GM10248 (cell line): ENCODE measurements around the gene CSF1R.

Experiments
- CTCF ChIA-PET: fragments of 300-600 bp; sonication (Branson Sonifier 250); formaldehyde crosslinking; extraction: SDS; loops from one replicate; lab custom pipeline; 2021; ENCODE audit warnings: antibody characterized with exemption; lab: Yijun Ruan, JAX
- POLR2A ChIA-PET: fragments of 350-650 bp; sonication (Branson Sonifier 250); formaldehyde crosslinking; extraction: SDS; loops from one replicate; lab custom pipeline; 2020; ENCODE audit warnings: antibody characterized with exemption; lab: Yijun Ruan, JAX
- DNase-seq: peaks from one replicate; pipeline ENCODE4 v3.0.0; 2012; ENCODE audit errors: extremely low spot score
- TF ChIP-seq, protein P1 (sequence below): IDR thresholded peaks from 2 replicates; pipeline ENCODE4 v1.5.1; 2012; ENCODE audit warnings: mild to moderate bottlenecking, low read depth; ENCODE audit errors: extremely low read depth, missing control alignments, control extremely low read depth

The CSF1R gene

DNA sequence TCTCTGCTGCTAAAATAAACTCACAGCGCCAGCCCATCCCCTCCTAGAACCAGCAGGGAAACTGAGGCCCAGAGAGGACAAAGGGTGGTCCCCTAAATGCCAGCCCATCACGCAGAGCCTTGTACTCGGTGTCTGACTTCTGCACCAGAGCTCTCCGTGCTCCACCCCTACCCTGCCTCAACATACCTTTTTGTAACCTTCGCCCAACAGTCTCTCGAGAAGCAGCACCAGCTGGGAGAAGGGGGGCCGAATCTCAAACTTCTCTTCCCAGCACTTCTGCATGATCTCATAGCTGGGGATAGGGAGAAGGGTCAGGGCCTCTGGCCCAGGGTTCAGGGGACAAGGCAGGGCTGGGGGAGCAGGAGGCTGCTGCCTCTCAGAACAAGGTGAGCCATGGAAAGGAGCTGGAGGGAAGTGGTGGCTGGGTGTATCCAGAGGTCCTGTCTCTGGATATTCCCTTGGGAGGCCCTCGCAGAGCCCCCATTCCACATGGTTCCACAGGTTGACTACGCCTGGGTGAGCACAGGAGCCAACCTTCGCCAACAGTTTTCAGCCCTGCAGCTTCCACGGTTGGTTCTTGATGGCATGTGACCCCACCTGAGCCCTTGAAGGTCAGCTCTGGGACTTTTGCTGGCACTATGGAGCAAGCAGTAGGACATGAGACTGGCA is 32.3 kb upstream of the CSF1R start:
- TF ChIP-seq, protein P1, sequence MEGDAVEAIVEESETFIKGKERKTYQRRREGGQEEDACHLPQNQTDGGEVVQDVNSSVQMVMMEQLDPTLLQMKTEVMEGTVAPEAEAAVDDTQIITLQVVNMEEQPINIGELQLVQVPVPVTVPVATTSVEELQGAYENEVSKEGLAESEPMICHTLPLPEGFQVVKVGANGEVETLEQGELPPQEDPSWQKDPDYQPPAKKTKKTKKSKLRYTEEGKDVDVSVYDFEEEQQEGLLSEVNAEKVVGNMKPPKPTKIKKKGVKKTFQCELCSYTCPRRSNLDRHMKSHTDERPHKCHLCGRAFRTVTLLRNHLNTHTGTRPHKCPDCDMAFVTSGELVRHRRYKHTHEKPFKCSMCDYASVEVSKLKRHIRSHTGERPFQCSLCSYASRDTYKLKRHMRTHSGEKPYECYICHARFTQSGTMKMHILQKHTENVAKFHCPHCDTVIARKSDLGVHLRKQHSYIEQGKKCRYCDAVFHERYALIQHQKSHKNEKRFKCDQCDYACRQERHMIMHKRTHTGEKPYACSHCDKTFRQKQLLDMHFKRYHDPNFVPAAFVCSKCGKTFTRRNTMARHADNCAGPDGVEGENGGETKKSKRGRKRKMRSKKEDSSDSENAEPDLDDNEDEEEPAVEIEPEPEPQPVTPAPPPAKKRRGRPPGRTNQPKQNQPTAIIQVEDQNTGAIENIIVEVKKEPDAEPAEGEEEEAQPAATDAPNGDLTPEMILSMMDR, result no peak
- CTCF ChIA-PET, result interaction anchor here (1.8 to 4.4 kb wide), 4 partner anchors 10 to 100 kb away, joined by 4 to 19 read pairs (median 8); no protein-coding TSS in a partner anchor
- POLR2A ChIA-PET, result no interaction called here
- no peak for DNase-seq

GRCh38 chr5:150117945-150118560 is 31.7 kb upstream of the CSF1R start:
- DNase-seq, result no peak
- TF ChIP-seq, protein P1, result no peak
- POLR2A ChIA-PET, result no interaction called here
- CTCF ChIA-PET, result interaction anchor here (1.3 to 2.5 kb wide), 3 partner anchors 9 to 100 kb away, joined by 5 to 10 read pairs (median 6); no protein-coding TSS in a partner anchor

- TF ChIP-seq, protein P1, result no peak
- CTCF ChIA-PET, result interaction anchor here (1.3 kb wide), 2 partner anchors 10 to 14 kb away, joined by 4 to 6 read pairs; no protein-coding TSS in a partner anchor
- POLR2A ChIA-PET, result no interaction called here
- DNase-seq, result no peak
Measured at GRCh38 chr5:150116667-150117400, 30.5 kb upstream of the CSF1R start.

DNA sequence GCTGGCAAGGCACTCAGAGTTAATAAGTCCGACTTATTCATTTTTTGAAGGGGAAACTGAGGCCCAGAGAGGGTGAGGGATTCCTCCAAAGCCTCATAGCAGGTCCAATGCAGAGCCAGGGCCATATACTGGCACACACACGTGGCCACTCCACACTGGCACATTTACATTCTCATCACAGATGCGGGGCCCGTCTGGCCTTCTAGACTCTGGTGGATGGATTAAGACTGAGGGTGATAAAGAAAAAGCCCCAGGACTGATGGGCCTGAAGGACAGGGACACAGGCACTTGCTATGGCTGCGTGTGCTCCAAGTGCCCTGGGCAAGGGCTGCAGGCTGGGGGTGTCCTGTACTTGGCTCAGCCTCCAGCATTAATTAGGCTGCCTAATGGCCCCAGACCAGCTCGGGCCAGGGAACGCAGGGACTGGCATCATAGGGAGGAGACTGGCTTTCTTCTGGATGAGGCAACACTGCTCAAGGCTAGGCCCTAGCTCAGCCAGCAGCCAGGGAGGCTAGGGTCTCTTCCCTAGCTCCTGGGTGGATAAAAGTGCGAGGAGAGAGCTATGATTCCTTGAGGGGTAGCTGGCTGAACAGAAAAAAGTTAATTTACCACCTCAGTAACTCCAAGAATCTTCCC is 28.5 kb upstream of the CSF1R start:
- ChIA-PET CTCF (interaction anchor here (0.8 to 4.3 kb wide), 3 partner anchors 8 to 16 kb away, joined by 3 to 20 read pairs (median 10); no protein-coding TSS in a partner anchor), POLR2A (no interaction called here)
- TF ChIP-seq, protein P1, result no peak
- no peak for DNase-seq

- POLR2A ChIA-PET, result no interaction called here
- TF ChIP-seq, protein P1, result no peak
- no peak for DNase-seq
- CTCF ChIA-PET, result interaction anchor here (1.0 to 4.3 kb wide), 3 partner anchors 9 to 50 kb away, joined by 3 to 20 read pairs (median 10); no protein-coding TSS in a partner anchor
Measured at GRCh38 chr5:150114102-150114641, 27.8 kb upstream of the CSF1R start.
